Measurements from ENCODE around the gene RNASE8.

DNA sequence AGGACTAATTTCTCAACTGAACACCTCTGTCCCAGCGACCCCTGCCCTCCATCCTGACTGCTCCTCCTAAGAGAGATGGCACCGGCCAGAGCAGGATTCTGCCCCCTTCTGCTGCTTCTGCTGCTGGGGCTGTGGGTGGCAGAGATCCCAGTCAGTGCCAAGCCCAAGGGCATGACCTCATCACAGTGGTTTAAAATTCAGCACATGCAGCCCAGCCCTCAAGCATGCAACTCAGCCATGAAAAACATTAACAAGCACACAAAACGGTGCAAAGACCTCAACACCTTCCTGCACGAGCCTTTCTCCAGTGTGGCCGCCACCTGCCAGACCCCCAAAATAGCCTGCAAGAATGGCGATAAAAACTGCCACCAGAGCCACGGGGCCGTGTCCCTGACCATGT, 14.7 kb upstream of the RNASE8 start:
- TF ChIP-seq E2F4 (CRISPR knock-in tag; IDR thresholded peaks at IDR 0.05; ENCODE audit: borderline replicate concordance, low read depth) (no peak), CTCF (IDR thresholded peaks at IDR 0.05) (no peak), ZNF232 (CRISPR knock-in tag; IDR thresholded peaks at IDR 0.05) (no peak), ELF4 (CRISPR knock-in tag; IDR thresholded peaks at IDR 0.05; ENCODE audit: low read depth) (no peak), NR1H2 (CRISPR knock-in tag; IDR thresholded peaks at IDR 0.05) (no peak), AFF4 (CRISPR knock-in tag; IDR thresholded peaks at IDR 0.05; ENCODE audit: borderline replicate concordance) (no peak), FOXJ3 (CRISPR knock-in tag; IDR thresholded peaks at IDR 0.05; ENCODE audit: borderline replicate concordance) (no peak), ATF3 (CRISPR knock-in tag; conservative IDR thresholded peaks at IDR 0.05) (no peak), USF1 (CRISPR knock-in tag; IDR thresholded peaks at IDR 0.05) (no peak)
- TF ChIP-seq, protein P1, sequence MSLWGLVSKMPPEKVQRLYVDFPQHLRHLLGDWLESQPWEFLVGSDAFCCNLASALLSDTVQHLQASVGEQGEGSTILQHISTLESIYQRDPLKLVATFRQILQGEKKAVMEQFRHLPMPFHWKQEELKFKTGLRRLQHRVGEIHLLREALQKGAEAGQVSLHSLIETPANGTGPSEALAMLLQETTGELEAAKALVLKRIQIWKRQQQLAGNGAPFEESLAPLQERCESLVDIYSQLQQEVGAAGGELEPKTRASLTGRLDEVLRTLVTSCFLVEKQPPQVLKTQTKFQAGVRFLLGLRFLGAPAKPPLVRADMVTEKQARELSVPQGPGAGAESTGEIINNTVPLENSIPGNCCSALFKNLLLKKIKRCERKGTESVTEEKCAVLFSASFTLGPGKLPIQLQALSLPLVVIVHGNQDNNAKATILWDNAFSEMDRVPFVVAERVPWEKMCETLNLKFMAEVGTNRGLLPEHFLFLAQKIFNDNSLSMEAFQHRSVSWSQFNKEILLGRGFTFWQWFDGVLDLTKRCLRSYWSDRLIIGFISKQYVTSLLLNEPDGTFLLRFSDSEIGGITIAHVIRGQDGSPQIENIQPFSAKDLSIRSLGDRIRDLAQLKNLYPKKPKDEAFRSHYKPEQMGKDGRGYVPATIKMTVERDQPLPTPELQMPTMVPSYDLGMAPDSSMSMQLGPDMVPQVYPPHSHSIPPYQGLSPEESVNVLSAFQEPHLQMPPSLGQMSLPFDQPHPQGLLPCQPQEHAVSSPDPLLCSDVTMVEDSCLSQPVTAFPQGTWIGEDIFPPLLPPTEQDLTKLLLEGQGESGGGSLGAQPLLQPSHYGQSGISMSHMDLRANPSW (CRISPR knock-in tag; conservative IDR thresholded peaks at IDR 0.05; ENCODE audit: low read depth): no peak

Measured in WTC11 (cell line).